Choroid plexus epithelial cell (primary cell): ENCODE results near the gene PHRF1.
"Not testable (repeated sequence)": the region's sequence is repeated elsewhere in the genome, so short reads cannot be mapped to it uniquely, and the experiment has no call there.

Experiments
- DNase-seq: peaks from one replicate; pipeline ENCODE4 v3.0.0-alpha.2; 2010; ENCODE audit warnings: low read depth
- H3K4me3 ChIP-seq: 2 replicates; pipeline ENCODE4 v1.5.1; 2011; ENCODE audit warnings: low read depth, mild to moderate bottlenecking, control low read depth, low read length, moderate library complexity
- TF ChIP-seq, protein P1 (sequence below): conservative IDR thresholded peaks from 2 replicates; pipeline ENCODE4 v1.5.1; 2011; ENCODE audit warnings: low read depth, mild to moderate bottlenecking, control low read depth, inconsistent platforms, low read length, moderate library complexity

The PHRF1 gene

DNA sequence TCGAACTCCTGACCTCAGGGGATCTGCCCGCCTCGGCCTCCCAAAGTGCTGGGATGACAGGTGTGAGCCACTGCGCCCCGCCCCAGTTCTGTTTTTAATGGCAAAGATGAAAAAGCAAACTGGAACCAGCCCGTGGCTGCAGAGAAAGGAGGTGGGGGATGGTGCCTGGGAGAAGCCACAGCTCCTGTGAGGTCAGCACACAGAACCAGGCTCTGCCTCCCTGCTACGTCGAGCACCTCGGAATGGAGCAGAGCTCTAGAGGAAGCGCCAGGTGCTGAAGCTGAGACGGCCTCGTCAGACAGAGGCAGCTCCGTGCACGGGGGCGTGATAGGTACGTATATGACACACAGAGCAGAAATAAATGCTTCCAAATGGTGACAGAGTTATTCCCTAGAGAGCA, 69.3 kb downstream of the PHRF1 start:
- H3K4me3 ChIP-seq, result no peak overlapping the region
- TF ChIP-seq, protein P1, sequence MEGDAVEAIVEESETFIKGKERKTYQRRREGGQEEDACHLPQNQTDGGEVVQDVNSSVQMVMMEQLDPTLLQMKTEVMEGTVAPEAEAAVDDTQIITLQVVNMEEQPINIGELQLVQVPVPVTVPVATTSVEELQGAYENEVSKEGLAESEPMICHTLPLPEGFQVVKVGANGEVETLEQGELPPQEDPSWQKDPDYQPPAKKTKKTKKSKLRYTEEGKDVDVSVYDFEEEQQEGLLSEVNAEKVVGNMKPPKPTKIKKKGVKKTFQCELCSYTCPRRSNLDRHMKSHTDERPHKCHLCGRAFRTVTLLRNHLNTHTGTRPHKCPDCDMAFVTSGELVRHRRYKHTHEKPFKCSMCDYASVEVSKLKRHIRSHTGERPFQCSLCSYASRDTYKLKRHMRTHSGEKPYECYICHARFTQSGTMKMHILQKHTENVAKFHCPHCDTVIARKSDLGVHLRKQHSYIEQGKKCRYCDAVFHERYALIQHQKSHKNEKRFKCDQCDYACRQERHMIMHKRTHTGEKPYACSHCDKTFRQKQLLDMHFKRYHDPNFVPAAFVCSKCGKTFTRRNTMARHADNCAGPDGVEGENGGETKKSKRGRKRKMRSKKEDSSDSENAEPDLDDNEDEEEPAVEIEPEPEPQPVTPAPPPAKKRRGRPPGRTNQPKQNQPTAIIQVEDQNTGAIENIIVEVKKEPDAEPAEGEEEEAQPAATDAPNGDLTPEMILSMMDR, result no peak
- no peak for DNase-seq

GRCh38 chr11:646214-646613, 69.9 kb downstream of the PHRF1 start:
- no peak overlapping the region for H3K4me3 ChIP-seq
- TF ChIP-seq, protein P1, result no peak
- no peak for DNase-seq

GRCh38 chr11:647672-648158, 71.4 kb downstream of the PHRF1 start:
- not testable (repeated sequence) for DNase-seq, H3K4me3 ChIP-seq

DNA sequence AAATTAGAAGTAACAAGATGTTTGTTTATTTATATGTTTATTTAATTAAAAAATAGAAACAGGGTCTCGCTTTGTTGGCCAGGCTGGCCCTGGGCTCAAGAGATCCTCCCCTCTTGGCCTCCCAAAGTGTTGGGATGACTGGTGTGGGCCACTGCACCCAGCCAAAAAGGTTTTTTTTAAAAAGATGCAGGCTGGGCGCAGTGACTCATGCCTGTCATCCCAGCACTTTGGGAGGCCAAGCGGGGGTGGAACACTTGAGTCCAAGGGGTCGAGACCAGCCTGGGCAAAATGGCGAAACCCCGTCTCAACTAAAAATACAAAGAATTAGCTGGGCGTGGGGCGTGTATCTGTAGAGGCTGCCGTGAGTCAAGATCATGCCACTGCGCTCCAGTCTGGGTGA, 74.2 kb downstream of the PHRF1 start:
- TF ChIP-seq, protein P1, result no peak
- no peak for DNase-seq
- H3K4me3 ChIP-seq, result no peak overlapping the region

DNA sequence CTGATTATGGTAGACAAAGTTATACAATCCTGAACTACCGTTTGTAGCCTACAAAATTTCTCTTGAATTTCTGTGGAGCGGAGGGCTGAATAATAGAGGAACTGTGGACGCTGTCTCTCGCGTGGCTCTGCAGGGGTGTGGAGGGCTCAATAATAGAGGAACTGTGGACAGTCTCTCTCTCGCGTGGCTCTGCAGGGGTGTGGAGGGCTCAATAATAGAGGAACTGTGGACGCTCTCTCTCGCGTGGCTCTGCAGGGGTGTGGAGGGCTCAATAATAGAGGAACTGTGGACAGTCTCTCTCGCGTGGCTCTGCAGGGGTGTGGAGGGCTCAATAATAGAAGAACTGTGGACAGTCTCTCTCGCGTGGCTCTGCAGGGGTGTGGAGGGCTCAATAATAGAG, 76.9 kb downstream of the PHRF1 start:
- not testable (repeated sequence) for DNase-seq, H3K4me3 ChIP-seq

DNA sequence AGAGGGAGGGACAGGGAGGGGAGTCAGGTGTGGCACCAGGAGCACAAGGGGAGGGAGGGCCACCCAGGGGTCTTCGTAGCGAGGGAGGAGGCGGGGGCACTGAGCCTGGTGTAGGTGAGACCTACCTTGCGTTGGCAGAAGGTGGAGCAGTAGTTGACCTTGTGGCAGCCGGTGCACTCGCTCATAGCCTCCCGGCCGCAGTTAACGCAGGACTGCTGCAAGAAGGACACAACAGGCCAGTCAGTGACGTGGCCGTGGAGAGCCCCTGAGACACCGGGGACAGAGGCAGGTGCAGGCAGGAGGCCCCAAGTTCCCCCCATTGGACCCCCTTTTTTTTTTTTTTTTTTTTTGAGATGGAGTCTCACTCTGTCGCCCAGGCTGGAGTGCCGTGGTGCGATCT, 77.6 kb downstream of the PHRF1 start:
- H3K4me3 ChIP-seq, result no peak overlapping the region
- DNase-seq, result no peak
- TF ChIP-seq, protein P1, result no peak

- not testable (repeated sequence) for H3K4me3 ChIP-seq, DNase-seq
Measured at GRCh38 chr11:654444-654843, 78.2 kb downstream of the PHRF1 start.

DNA sequence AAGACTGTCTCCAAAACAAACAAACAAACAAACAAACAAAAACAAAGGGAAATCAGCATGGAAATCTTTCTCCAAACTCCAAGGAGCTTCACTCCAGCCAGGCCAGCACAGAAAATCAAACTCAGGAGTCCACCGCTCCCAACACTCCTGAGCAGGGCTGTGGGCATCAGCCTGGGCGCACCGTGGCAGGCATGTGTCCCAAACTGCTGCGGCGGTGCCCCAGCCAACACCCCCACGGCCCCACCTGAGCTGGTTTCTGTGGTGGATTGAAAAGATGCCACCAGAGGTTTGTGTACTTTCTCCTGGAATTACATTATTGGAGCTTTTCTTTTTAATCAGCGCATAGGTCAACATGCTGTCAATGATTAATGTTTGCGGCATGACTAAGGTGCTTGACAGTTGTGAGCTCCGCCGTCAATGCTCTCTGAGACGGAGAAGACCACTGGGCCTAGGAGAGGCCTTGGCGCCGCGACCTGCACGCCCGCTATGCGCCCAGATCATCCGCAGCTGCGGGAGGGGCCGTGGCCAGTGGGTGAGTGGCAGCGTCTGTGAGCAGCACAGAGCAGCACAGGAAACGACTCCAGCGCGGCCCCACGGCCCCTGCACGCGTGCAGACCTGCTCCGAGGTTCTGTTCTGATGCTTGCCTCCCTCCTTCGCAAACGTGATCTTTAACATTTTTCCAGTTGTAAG, 78.9 kb downstream of the PHRF1 start:
- TF ChIP-seq, protein P1, result no peak
- H3K4me3 ChIP-seq, result no peak overlapping the region
- DNase-seq, result no peak
